Endothelial cell of umbilical vein (primary cell): Measurements from ENCODE around the gene KIF26A. TPM values are rescaled to one million over a fixed set of nuclear protein-coding genes. Genes with fewer than 3 reads are reported as not detected.
"Not testable (repeated sequence)": the region's sequence is repeated elsewhere in the genome, so short reads cannot be mapped to it uniquely, and the experiment has no call there.

Source experiments
- BruUV-seq: library from RNA; stranded (reverse); fragments of 400-500 nt; replicated peaks from 2 replicates; lab custom pipeline; 2021; lab: Mats Ljungman, UMichigan
- CTCF ChIA-PET: fragments of 300-600, 350-600 bp; sonication (Branson Sonifier 250); formaldehyde crosslinking; loops from one replicate; lab custom pipeline; 2021; ENCODE audit warnings: antibody characterized with exemption, inconsistent platforms; lab: Charles Lee
- POLR2A ChIA-PET: fragments of 300-600, 350-600 bp; sonication (Branson Sonifier 250); formaldehyde crosslinking; loops from one replicate; lab custom pipeline; 2021; ENCODE audit warnings: antibody characterized with exemption, inconsistent platforms; lab: Charles Lee
- DNase-seq: peaks from one replicate; pipeline ENCODE4 v3.0.0-alpha.2; 2011; ENCODE audit warnings: low read depth, low spot score
- FAIRE-seq: peaks from 2 replicates; lab custom pipeline; 2011; peaks lifted over from hg19 to GRCh38; lab: Jason Lieb, UNC
- H2AFZ ChIP-seq: 2 replicates; pipeline ENCODE4 v1.6.0; 2012; ENCODE audit warnings: low read depth, low read length, control low read depth, inconsistent platforms
- H3K27ac ChIP-seq: 2 replicates; pipeline ENCODE4 v1.5.1; 2011; ENCODE audit warnings: low read depth, mild to moderate bottlenecking, control low read depth, low read length, moderate library complexity; ENCODE audit not compliant: insufficient read depth
- H3K27me3 ChIP-seq, 2 experiments: 2 replicates each; pipeline versions ENCODE4 v1.6.0 to v1.6.1; 2011; ENCODE audit warnings: low read length in 2 of 2, mixed read lengths in 1 of 2; ENCODE audit not compliant: control insufficient read depth in 2 of 2, insufficient read depth in 2 of 2
- H3K36me3 ChIP-seq, 2 experiments: 2 replicates in 1 of 2; 3 replicates in 1 of 2; pipeline ENCODE4 v1.5.1; 2011; ENCODE audit warnings: low read length in 2 of 2, mild to moderate bottlenecking in 1 of 2, moderate library complexity in 1 of 2; ENCODE audit not compliant: control insufficient read depth in 2 of 2, insufficient read depth in 2 of 2; ENCODE audit errors: extremely low read depth in 1 of 2
- H3K4me1 ChIP-seq: 3 replicates; pipeline ENCODE4 v1.5.1; 2011; ENCODE audit warnings: mild to moderate bottlenecking, low read length; ENCODE audit not compliant: control insufficient read depth, insufficient read depth; ENCODE audit errors: extremely low read depth
- H3K4me2 ChIP-seq: 2 replicates; pipeline ENCODE4 v1.6.1; 2011; ENCODE audit warnings: low read length, control low read depth, mixed read lengths; ENCODE audit not compliant: insufficient read depth
- H3K4me3 ChIP-seq, 3 experiments: fragments of 200-600 bp in 1 of 3; sonication (generic), shearing (Covaris generic) in 1 of 3; replicated peaks in 1 of 3; 2 replicates each; pipeline ENCODE4 v1.5.1; 2011 to 2016; ENCODE audit warnings: control low read depth in 3 of 3, low read length in 3 of 3, mild to moderate bottlenecking in 2 of 3, inconsistent platforms in 1 of 3, low read depth in 1 of 3, moderate library complexity in 1 of 3; ENCODE audit not compliant: insufficient read depth in 1 of 3
- H3K79me2 ChIP-seq: 2 replicates; pipeline ENCODE4 v1.6.0; 2012; ENCODE audit warnings: low read length, inconsistent platforms; ENCODE audit not compliant: control insufficient read depth, insufficient read depth
- H3K9ac ChIP-seq: replicated peaks from 2 replicates; pipeline ENCODE3; 2011; ENCODE audit warnings: low read length, control low read depth; ENCODE audit not compliant: insufficient read depth; ENCODE audit errors: extremely low read depth
- H3K9me1 ChIP-seq: replicated peaks from 3 replicates; pipeline ENCODE4 v1.6.0; 2011; ENCODE audit warnings: mild to moderate bottlenecking, low read length; ENCODE audit not compliant: control insufficient read depth, insufficient read depth; ENCODE audit errors: extremely low read depth
- H3K9me3 ChIP-seq: replicated peaks from 2 replicates; pipeline ENCODE4 v1.5.1; 2012; ENCODE audit warnings: low read length, inconsistent platforms; ENCODE audit not compliant: control insufficient read depth, insufficient read depth
- H4K20me1 ChIP-seq: replicated peaks from 2 replicates; pipeline ENCODE3; 2011; ENCODE audit warnings: mild to moderate bottlenecking, low read length; ENCODE audit not compliant: control insufficient read depth, insufficient read depth; ENCODE audit errors: extremely low read depth
- CTCF ChIP-seq, 2 donors: IDR thresholded peaks; 1 replicate in 1 of 2; 2 replicates in 1 of 2; pipeline ENCODE4 v1.5.1; 2011; ENCODE audit warnings: low read length in 2 of 2, mild to moderate bottlenecking in 2 of 2, moderate library complexity in 2 of 2, control low read depth in 1 of 2, inconsistent platforms in 1 of 2, low read depth in 1 of 2; ENCODE audit not compliant: insufficient read depth in 1 of 2; ENCODE audit errors: extremely low read depth in 1 of 2
- EZH2 ChIP-seq: IDR thresholded peaks from 2 replicates; pipeline ENCODE4 v1.6.1; 2012; ENCODE audit warnings: borderline replicate concordance, low read depth, mild to moderate bottlenecking, moderate library complexity, low read length, inconsistent platforms; ENCODE audit not compliant: severe bottlenecking
- GATA2 ChIP-seq: IDR thresholded peaks from 2 replicates; pipeline ENCODE4 v1.7.0; 2011; ENCODE audit warnings: low read depth, mild to moderate bottlenecking, moderate library complexity, mixed read lengths, low read length; ENCODE audit not compliant: insufficient read length, insufficient read depth
- JUN ChIP-seq: IDR thresholded peaks from 2 replicates; pipeline ENCODE4 v1.6.1; 2011; ENCODE audit warnings: borderline replicate concordance, low read depth; ENCODE audit not compliant: insufficient read length, insufficient read depth
- POLR2AphosphoS5 ChIP-seq: IDR thresholded peaks from 2 replicates; pipeline ENCODE4 v1.6.1; 2012; ENCODE audit warnings: low read depth, mild to moderate bottlenecking, control low read depth, low read length, moderate library complexity; ENCODE audit not compliant: insufficient read depth
- dilution Hi-C: fragments of 300-500 bp; cut with MboI; formaldehyde crosslinking; loops from one replicate; pipeline ENCODE4 v1.15.0; 2019; ENCODE audit warnings: low sequenced_read_pairs; ENCODE audit not compliant: extremely low pct_ligation_motif_present
- intact Hi-C: fragments of 100-400 bp; cut with micrococcal nuclease; formaldehyde crosslinking; loops from one replicate; pipeline ENCODE4 v1.10.0; 2022
- polyA plus RNA-seq, 4 experiments: library from polyadenylated mRNA; depleted of rRNA in 3 of 4; stranded (reverse) in 3 of 4; unstranded in 1 of 4; fragments of >200 nt; gene quantifications; 2 replicates each; pipeline versions ENCODE4 v1.2.1 to v1.2.3, GENCODE V29; 2011 to 2012; ENCODE audit warnings: missing spikeins in 1 of 4
- total RNA-seq: library from RNA; stranded (reverse); gene quantifications from 2 replicates; pipeline ENCODE4 v1.2.3, GENCODE V29; 2021

Gene KIF26A
- total and polyA plus RNA-seq, 2 donors (not counting 3 experiments of a cell fraction or from before 2014, with no cell fraction given), result 3.6 to 10.7 TPM

- Histone ChIP-seq H3K27ac (no peak overlapping the region), H3K27me3 (no peaks in the 10 kb centered on the region), H3K9me1 (no peaks in the 10 kb centered on the region), H4K20me1 (no peaks in the 10 kb centered on the region), H3K79me2 (no peaks in the 10 kb centered on the region), H3K9ac (no peak overlapping the region), H3K36me3 (no peaks in the 10 kb centered on the region), H3K4me3 (no peak overlapping the region), H3K4me1 (no peaks in the 10 kb centered on the region), H2AFZ (no peak overlapping the region), H3K9me3 (no peaks in the 10 kb centered on the region), H3K4me2 (no peak overlapping the region)
- ChIA-PET POLR2A (no interaction called here), CTCF (interaction anchor here (1.0 to 4.2 kb wide), 4 partner anchors 38 to 340 kb away, joined by 3 to 32 read pairs (median 8); no protein-coding TSS in a partner anchor)
- dilution Hi-C loops (no loop called here), intact Hi-C loops (loop anchor here (1.0 to 5.0 kb wide), 3 partner anchors 37 to 147 kb away; partner anchors contain the start of gene KIF26A)
- FAIRE-seq, result no peak
- TF ChIP-seq GATA2 (no peak), POLR2AphosphoS5 (no peak), EZH2 (no peak), JUN (no peak), CTCF (IDR thresholded peaks at IDR 0.05; ENCODE audit: extremely low read depth in 1 of 2, insufficient read depth in 1 of 2, low read depth in 1 of 2, low read length in 2 of 2) (peak; percentile 60 to 75)
- no TSS peak for BruUV-seq
- DNase-seq, result peak; percentile 14
Observed at GRCh38 chr14:104224506-104225277, 86.3 kb downstream of the KIF26A start.

GRCh38 chr14:104225278-104226190 is 87.1 kb downstream of the KIF26A start:
- H3K79me2 ChIP-seq, H3K4me2 ChIP-seq, intact Hi-C loops, BruUV-seq, H3K27ac ChIP-seq, dilution Hi-C loops, H3K27me3 ChIP-seq, H3K9ac ChIP-seq, H4K20me1 ChIP-seq, FAIRE-seq, H3K4me1 ChIP-seq, POLR2A ChIA-PET, H2AFZ ChIP-seq, H3K9me3 ChIP-seq, H3K36me3 ChIP-seq, H3K9me1 ChIP-seq, DNase-seq, H3K4me3 ChIP-seq: not testable (repeated sequence)
- CTCF ChIA-PET, result interaction anchor here (1.0 to 4.2 kb wide), 4 partner anchors 39 to 339 kb away, joined by 4 to 32 read pairs (median 11); no protein-coding TSS in a partner anchor
